ENCODE data around the gene ALDH4A1. TPM values are rescaled to one million over a fixed set of nuclear protein-coding genes. Genes with fewer than 3 reads are reported as not detected.

ALDH4A1 gene
- total and polyA plus RNA-seq, 9 of the 15 experiments (the other 6 are each of a cell fraction or from before 2014, with no cell fraction given), result 0.27 to 31.4 (median 16.6) TPM

DNA sequence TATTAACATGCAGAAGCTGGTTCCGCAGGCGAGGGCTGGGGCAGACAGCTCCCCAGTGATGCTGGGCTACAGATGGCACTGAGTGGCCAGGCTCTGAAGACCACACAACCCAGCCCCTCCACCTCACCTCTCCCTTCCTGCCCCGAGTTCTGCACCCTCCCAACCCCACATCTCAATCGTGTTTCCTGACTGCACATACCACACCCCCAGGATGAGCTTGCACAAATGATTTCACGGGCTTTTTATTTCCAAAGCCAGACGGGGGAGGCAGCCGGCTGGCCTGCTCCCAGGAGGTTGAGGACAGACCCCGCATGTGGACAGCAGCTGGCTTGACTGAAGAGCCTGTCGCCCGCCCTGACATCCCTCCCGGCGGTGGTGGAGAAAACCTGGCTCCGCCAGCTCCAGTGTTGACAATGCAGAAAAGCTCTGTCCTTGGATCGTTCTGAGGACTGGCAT is 21.4 kb upstream of the ALDH4A1 start:
- no TSS peak for BruUV-seq (replicated peaks)
- in situ Hi-C loops (cut with MboI) (no loop called here), intact Hi-C loops (cut with micrococcal nuclease) (loop anchor here (5.0 kb wide), 1 partner anchor 144 kb away; no protein-coding TSS in a partner anchor)
- H3K4me1 ChIP-seq (replicated peaks in 1 of 2; ENCODE audit: control insufficient read depth in 2 of 2, insufficient read depth in 2 of 2, low read length in 2 of 2), result peaks cover 19 to 24% of the 10 kb centered on the region in 2 experiments; a peak in 4 of 5 replicates
- no peak overlapping the region for H3K4me3 ChIP-seq
- H3K79me2 ChIP-seq (ENCODE audit: control insufficient read depth, insufficient read depth, low read length), result no peaks in the 10 kb centered on the region
- peaks cover 17% of the 10 kb centered on the region for H4K20me1 ChIP-seq (replicated peaks; ENCODE audit: control insufficient read depth, insufficient read depth, low read length)
- no peaks in the 10 kb centered on the region for H3K9me3 ChIP-seq (replicated peaks; ENCODE audit: control insufficient read depth, insufficient read depth, low read depth, low read length)
- 0 out of 4 replicates have a peak overlapping the region, but pooled peaks of 1 of the 2 experiments have one; percentile 61 for H3K9ac ChIP-seq (ENCODE audit: insufficient read depth in 1 of 2, low read depth in 2 of 2, low read length in 2 of 2)
- POLR2A ChIA-PET, result interaction anchor here (0.6 to 1.6 kb wide), 8 partner anchors 9 to 250 kb away, joined by 3 to 7 read pairs (median 4); no protein-coding TSS in a partner anchor
- peak; percentile 23 for ATAC-seq
- FAIRE-seq, result no peak
- H3K4me2 ChIP-seq (ENCODE audit: insufficient read depth, low read length), result no peak overlapping the region
- CTCF ChIA-PET (ENCODE audit: low intra/inter-chr PET ratio), result no interaction called here
- no peak for DNase-seq (ENCODE audit: extremely low read depth in 1 of 4, low spot score in 3 of 4)
- peaks cover 56 to 91% of the 10 kb centered on the region in 2 experiments for H3K27me3 ChIP-seq (ENCODE audit: control insufficient read depth in 2 of 2, insufficient read depth in 2 of 2, low read length in 2 of 2)
- H3K36me3 ChIP-seq (ENCODE audit: control insufficient read depth, insufficient read depth, low read length), result no peaks in the 10 kb centered on the region
- no peaks in the 10 kb centered on the region for H3K9me1 ChIP-seq (ENCODE audit: control insufficient read depth, insufficient read depth, low read length)
- no peak overlapping the region for H3K27ac ChIP-seq (ENCODE audit: extremely low read depth, low read depth, low read length)
- TF ChIP-seq NCOA1 (IDR thresholded peaks at IDR 0.05; ENCODE audit: low read depth) (no peak), C11orf30 (IDR thresholded peaks at IDR 0.05; ENCODE audit: low read depth) (0 out of 2 replicates have a peak, but pooled peaks have one; percentile 31), NFE2 (IDR thresholded peaks at IDR 0.05; ENCODE audit: low read depth) (peak; percentile 54; the same call in 1 of the 2 replicates)
- TF ChIP-seq, protein P1, sequence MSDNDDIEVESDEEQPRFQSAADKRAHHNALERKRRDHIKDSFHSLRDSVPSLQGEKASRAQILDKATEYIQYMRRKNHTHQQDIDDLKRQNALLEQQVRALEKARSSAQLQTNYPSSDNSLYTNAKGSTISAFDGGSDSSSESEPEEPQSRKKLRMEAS (CRISPR knock-in tag; IDR thresholded peaks at IDR 0.05), result no peak
- 5% methylated on average over 14 of the region's 14 CpGs for WGBS (ENCODE audit: insufficient coverage, low coverage, missing lambda C conversion rate)
- no peak overlapping the region for H2AFZ ChIP-seq (ENCODE audit: low read depth, low read length)
